ENCODE data around the gene TRAK1. TPM values are rescaled to one million over a fixed set of nuclear protein-coding genes. Genes with fewer than 3 reads are reported as not detected.

TRAK1 gene
- total RNA-seq, 1 donor from 2014 or later: 49.2 TPM

- no peaks in the 10 kb centered on the region for H3K9me3 Mint-ChIP-seq
- no peak for TF ChIP-seq CTCF (conservative IDR thresholded peaks at IDR 0.05)
- peaks cover 5% of the 10 kb centered on the region for H3K36me3 Mint-ChIP-seq
- peaks cover 31% of the 10 kb centered on the region for H3K4me1 Mint-ChIP-seq (ENCODE audit: unreplicated experiment)
- peak overlapping the region; percentile 94 for H3K27ac Mint-ChIP-seq
- H3K27me3 Mint-ChIP-seq: no peaks in the 10 kb centered on the region
- H3K4me3 Mint-ChIP-seq: peak overlapping the region; percentile 86
- DNase-seq (ENCODE audit: extremely low spot score, unreplicated experiment): no peak
Measured at GRCh38 chr3:42159147-42159546, 68.0 kb downstream of the TRAK1 start.

- Mint-ChIP-seq H3K36me3 (peaks cover 5% of the 10 kb centered on the region), H3K27ac (peak overlapping the region; percentile 94), H3K4me3 (peak overlapping the region; percentile 86), H3K9me3 (no peaks in the 10 kb centered on the region), H3K4me1 (ENCODE audit: unreplicated experiment) (peaks cover 33% of the 10 kb centered on the region), H3K27me3 (no peaks in the 10 kb centered on the region)
- TF ChIP-seq CTCF (conservative IDR thresholded peaks at IDR 0.05): no peak
- DNase-seq (ENCODE audit: extremely low spot score, unreplicated experiment): no peak
Measured at GRCh38 chr3:42159706-42160472, 68.7 kb downstream of the TRAK1 start.

- peak overlapping the region; percentile 58 for H3K4me3 Mint-ChIP-seq
- H3K36me3 Mint-ChIP-seq: peaks cover 5% of the 10 kb centered on the region
- peak overlapping the region; percentile 94 for H3K27ac Mint-ChIP-seq
- H3K27me3 Mint-ChIP-seq: no peaks in the 10 kb centered on the region
- peaks cover 41% of the 10 kb centered on the region for H3K4me1 Mint-ChIP-seq (ENCODE audit: unreplicated experiment)
- no peak for TF ChIP-seq CTCF (conservative IDR thresholded peaks at IDR 0.05)
- DNase-seq (ENCODE audit: extremely low spot score, unreplicated experiment): no peak
- H3K9me3 Mint-ChIP-seq: no peaks in the 10 kb centered on the region
Measured at GRCh38 chr3:42161050-42161935, 70.1 kb downstream of the TRAK1 start.

GRCh38 chr3:42162462-42162861, 71.3 kb downstream of the TRAK1 start:
- H3K36me3 Mint-ChIP-seq: peaks cover 5% of the 10 kb centered on the region

More at GRCh38 chr3:42162462-42162861, 71.3 kb downstream of the TRAK1 start:
- Mint-ChIP-seq H3K9me3 (no peaks in the 10 kb centered on the region), H3K4me3 (peak overlapping the region; percentile 70), H3K27me3 (no peaks in the 10 kb centered on the region), H3K4me1 (ENCODE audit: unreplicated experiment) (peaks cover 45% of the 10 kb centered on the region), H3K27ac (peak overlapping the region; percentile 88)
- TF ChIP-seq CTCF (conservative IDR thresholded peaks at IDR 0.05): no peak
- no peak for DNase-seq (ENCODE audit: extremely low spot score, unreplicated experiment)

All from type B pancreatic cell (in vitro differentiated cells).